ENCODE data around the gene PTPRT.

GRCh38 chr20:42309050-42309449 is 880.7 kb downstream of the PTPRT start:
- TF ChIP-seq, protein P1, sequence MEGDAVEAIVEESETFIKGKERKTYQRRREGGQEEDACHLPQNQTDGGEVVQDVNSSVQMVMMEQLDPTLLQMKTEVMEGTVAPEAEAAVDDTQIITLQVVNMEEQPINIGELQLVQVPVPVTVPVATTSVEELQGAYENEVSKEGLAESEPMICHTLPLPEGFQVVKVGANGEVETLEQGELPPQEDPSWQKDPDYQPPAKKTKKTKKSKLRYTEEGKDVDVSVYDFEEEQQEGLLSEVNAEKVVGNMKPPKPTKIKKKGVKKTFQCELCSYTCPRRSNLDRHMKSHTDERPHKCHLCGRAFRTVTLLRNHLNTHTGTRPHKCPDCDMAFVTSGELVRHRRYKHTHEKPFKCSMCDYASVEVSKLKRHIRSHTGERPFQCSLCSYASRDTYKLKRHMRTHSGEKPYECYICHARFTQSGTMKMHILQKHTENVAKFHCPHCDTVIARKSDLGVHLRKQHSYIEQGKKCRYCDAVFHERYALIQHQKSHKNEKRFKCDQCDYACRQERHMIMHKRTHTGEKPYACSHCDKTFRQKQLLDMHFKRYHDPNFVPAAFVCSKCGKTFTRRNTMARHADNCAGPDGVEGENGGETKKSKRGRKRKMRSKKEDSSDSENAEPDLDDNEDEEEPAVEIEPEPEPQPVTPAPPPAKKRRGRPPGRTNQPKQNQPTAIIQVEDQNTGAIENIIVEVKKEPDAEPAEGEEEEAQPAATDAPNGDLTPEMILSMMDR (IDR thresholded peaks at IDR 0.05), result no peak
- TF ChIP-seq ZFX (IDR thresholded peaks at IDR 0.05; ENCODE audit: borderline replicate concordance), result no peak

Data from 22Rv1 (cell line).